Lung (tissue), 12 donors: ENCODE results near the gene UBA52. TPM values are rescaled to one million over a fixed set of nuclear protein-coding genes. Genes with fewer than 3 reads are reported as not detected.

Experiments
- ATAC-seq: fragments of 200-7000 bp; cut with Tn5 transposase; one replicate; pipeline ENCODE4 v1.9.1; 2020; ENCODE audit warnings: moderate number of reproducible peaks; ENCODE audit not compliant: insufficient read depth, low FRiP score
- DNase-seq, 3 donors: peaks; one replicate each; pipeline ENCODE4 v3.0.0-alpha.2; 2013 to 2017
- H3K27ac ChIP-seq, 2 donors: one replicate each; pipeline ENCODE4 v1.5.1; 2013; ENCODE audit warnings: mild to moderate bottlenecking in 2 of 2, moderate library complexity in 2 of 2, control low read depth in 1 of 2, inconsistent platforms in 1 of 2, low read depth in 1 of 2, low read length in 1 of 2
- H3K27me3 ChIP-seq, 3 donors: one replicate each; pipeline ENCODE4 v1.5.1; 2013; ENCODE audit warnings: low read length in 2 of 3; ENCODE audit not compliant: control insufficient read depth in 3 of 3, insufficient read depth in 3 of 3
- H3K36me3 ChIP-seq, 4 donors: one replicate each; pipeline ENCODE4 v1.5.1; 2013; ENCODE audit warnings: low read length in 4 of 4, mild to moderate bottlenecking in 1 of 4, moderate library complexity in 1 of 4; ENCODE audit not compliant: control insufficient read depth in 4 of 4, insufficient read depth in 4 of 4
- H3K4me1 ChIP-seq, 5 donors: one replicate each; pipeline ENCODE4 v1.5.1; 2013; ENCODE audit warnings: low read length in 5 of 5, mild to moderate bottlenecking in 2 of 5, moderate library complexity in 1 of 5; ENCODE audit not compliant: control insufficient read depth in 5 of 5, insufficient read depth in 5 of 5
- H3K4me3 ChIP-seq: one replicate; pipeline ENCODE4 v1.5.1; 2013; ENCODE audit warnings: mild to moderate bottlenecking, control low read depth, moderate library complexity
- H3K9ac ChIP-seq, 2 donors: one replicate each; pipeline ENCODE4 v1.5.1; 2013; ENCODE audit warnings: low read length in 2 of 2, control low read depth in 1 of 2; ENCODE audit not compliant: insufficient read depth in 1 of 2
- H3K9me3 ChIP-seq, 4 donors: one replicate each; pipeline ENCODE4 v1.5.1; 2013; ENCODE audit warnings: low read length in 3 of 4, mild to moderate bottlenecking in 1 of 4, moderate library complexity in 1 of 4; ENCODE audit not compliant: control insufficient read depth in 4 of 4, insufficient read depth in 3 of 4
- CTCF ChIP-seq: IDR thresholded peaks from 2 replicates; pipeline ENCODE4 v1.5.1; 2012; ENCODE audit warnings: mild to moderate bottlenecking; ENCODE audit errors: control extremely low read depth, extremely low read depth
- whole genome bisulfite sequencing, 2 donors: extraction: QIAGEN DNeasy Blood & Tissue Kit; methylation state at CpG; one replicate each; pipeline ENCODE4 v1.1.7; 2013; 5-methylcytosine and 5-hydroxymethylcytosine counted together
- polyA plus RNA-seq, 2 donors: library from polyadenylated mRNA; stranded (reverse); fragments of 200-250 nt; gene quantifications; one replicate each; pipeline ENCODE4 v1.2.1, GENCODE V29; 2013
- total RNA-seq, 2 donors: library from RNA; depleted of rRNA in 1 of 2; stranded (reverse); fragments of >200 nt in 1 of 2; gene quantifications; one replicate each; pipeline ENCODE4 v1.2.1, GENCODE V29; 2014 to 2021
- donor health status: control.
- donor health status: control.
- donor health status: Bipolar disorder and iron deficiency.
- donor health status: healthy.
- donor health status: DM: yes; HTN: yes; CAD: no.

The UBA52 gene
- total and polyA plus RNA-seq, 4 donors: 689 to 1,266 (median 1,030) TPM

GRCh38 chr19:18551631-18552030 is 20.0 kb upstream of the UBA52 start:
- Histone ChIP-seq H3K9ac (no peak overlapping the region), H3K27ac (no peak overlapping the region), H3K36me3 (no peaks in the 10 kb centered on the region), H3K27me3 (no peaks in the 10 kb centered on the region), H3K4me3 (no peak overlapping the region), H3K9me3 (no peaks in the 10 kb centered on the region), H3K4me1 (no peaks in the 10 kb centered on the region)
- ATAC-seq (no peak), DNase-seq (no peak)
- no peak for TF ChIP-seq CTCF
- WGBS, 2 donors: 63 to 81% methylated on average over 6 of the region's 6 CpGs

GRCh38 chr19:18557411-18558201 is 14.1 kb upstream of the UBA52 start, which contains the start of gene KXD1:
Gene KXD1, plus strand, starts transcription at chr19:18557870. Its CDS starts 4,187 bp downstream, at chr19:18562057.
- WGBS, 2 donors: 0 to 2% methylated on average over 52 to 58 of the region's 58 CpGs
- no peaks in the 10 kb centered on the region for H3K27me3 ChIP-seq
- DNase-seq (peak; percentile 96 to 99 (median 97)), ATAC-seq (peak; percentile 97)
- peak within 1 kb of the TSS; percentile 86 for H3K4me3 ChIP-seq
- no peaks in the 10 kb centered on the region for H3K9me3 ChIP-seq
- no peak for TF ChIP-seq CTCF
- H3K36me3 ChIP-seq: peaks cover 0 to 8% (median 2%) of the 10 kb centered on the region in 4 donors
- peak within 1 kb of the TSS; percentile 65 to 87 for H3K9ac ChIP-seq
- peaks cover 0 to 14% (median 0%) of the 10 kb centered on the region in 5 donors for H3K4me1 ChIP-seq
- peak within 1 kb of the TSS; percentile 85 to 96 for H3K27ac ChIP-seq

- H3K27ac ChIP-seq: peak overlapping the region; percentile 85 to 96
- peaks cover 0 to 14% (median 0%) of the 10 kb centered on the region in 5 donors for H3K4me1 ChIP-seq
- H3K27me3 ChIP-seq: no peaks in the 10 kb centered on the region
- no peak for ATAC-seq
- no peaks in the 10 kb centered on the region for H3K9me3 ChIP-seq
- DNase-seq: peak in 1 of 3 donors; percentile 28
- no peak for TF ChIP-seq CTCF
- 6 to 7% methylated on average over 11 of the region's 11 CpGs for WGBS, 2 donors
- H3K36me3 ChIP-seq: peaks cover 0 to 12% (median 3%) of the 10 kb centered on the region in 4 donors
- peak overlapping the region; percentile 65 to 87 for H3K9ac ChIP-seq
- peak overlapping the region; percentile 86 for H3K4me3 ChIP-seq
Observed at GRCh38 chr19:18558202-18558555, 13.5 kb upstream of the UBA52 start.
